IMR-90 (cell line): ENCODE measurements around the gene PCNX2. TPM values are rescaled to one million over a fixed set of nuclear protein-coding genes. Genes with fewer than 3 reads are reported as not detected.

Experiments used
- ATAC-seq: fragments of 200-7000 bp; cut with Tn5 transposase; 2 replicates; pipeline ENCODE4 v1.9.1; 2020; ENCODE audit warnings: low read depth, mild to moderate bottlenecking, moderate library complexity
- BruUV-seq: library from RNA; stranded (reverse); fragments of 400-500 nt; replicated peaks from 2 replicates; lab custom pipeline; 2021; lab: Mats Ljungman, UMichigan
- CTCF ChIA-PET: fragments of 300-600 bp; formaldehyde crosslinking; extraction: SDS; loops from one replicate; lab custom pipeline; 2021; ENCODE audit warnings: antibody characterized with exemption; lab: Yijun Ruan, JAX
- POLR2A ChIA-PET: fragments of 300-600 bp; sonication (Branson Sonifier 250); formaldehyde crosslinking; loops from one replicate; lab custom pipeline; 2022; ENCODE audit warnings: antibody characterized with exemption; ENCODE audit not compliant: unreplicated experiment; lab: Charles Lee
- DNase-seq: peaks from one replicate; pipeline ENCODE4 v3.0.0; 2013
- H2AFZ ChIP-seq: replicated peaks from 2 replicates; pipeline ENCODE3; 2013; ENCODE audit warnings: low read length, mild to moderate bottlenecking; ENCODE audit not compliant: poor library complexity
- H2AK5ac ChIP-seq: 2 replicates; pipeline ENCODE4 v1.6.1; 2013; ENCODE audit warnings: low read depth, low read length, inconsistent platforms
- H2AK9ac ChIP-seq: replicated peaks from 2 replicates; pipeline ENCODE3; 2013; ENCODE audit warnings: mild to moderate bottlenecking, low read depth, low read length, moderate library complexity; ENCODE audit not compliant: poor library complexity
- H2BK120ac ChIP-seq: 2 replicates; pipeline ENCODE4 v1.6.1; 2013; ENCODE audit warnings: low read depth, low read length, inconsistent platforms
- H2BK15ac ChIP-seq: 3 replicates; pipeline ENCODE4 v1.6.1; 2013; ENCODE audit warnings: low read depth, low read length, inconsistent platforms
- H2BK20ac ChIP-seq: 2 replicates; pipeline ENCODE4 v1.6.1; 2013; ENCODE audit warnings: low read depth, mild to moderate bottlenecking, inconsistent platforms, low read length, moderate library complexity
- H2BK5ac ChIP-seq: 2 replicates; pipeline ENCODE4 v1.6.1; 2013; ENCODE audit warnings: mild to moderate bottlenecking, low read depth, low read length, inconsistent platforms; ENCODE audit not compliant: poor library complexity, severe bottlenecking
- H3K14ac ChIP-seq: replicated peaks from 2 replicates; pipeline ENCODE4 v1.6.1; 2013; ENCODE audit warnings: low read depth, low read length, inconsistent platforms
- H3K18ac ChIP-seq: 2 replicates; pipeline ENCODE4 v1.6.1; 2013; ENCODE audit warnings: low read depth, low read length, control low read depth
- H3K23ac ChIP-seq: 2 replicates; pipeline ENCODE4 v1.6.1; 2013; ENCODE audit warnings: low read depth, low read length, inconsistent platforms
- H3K27ac ChIP-seq: 2 replicates; pipeline ENCODE4 v1.5.1; 2013; ENCODE audit warnings: mild to moderate bottlenecking, control low read depth, low read length; ENCODE audit not compliant: insufficient read depth
- H3K27me3 ChIP-seq: 2 replicates; pipeline ENCODE4 v1.6.1; 2013; ENCODE audit warnings: low read length; ENCODE audit not compliant: control insufficient read depth, insufficient read depth
- H3K36me3 ChIP-seq: 2 replicates; pipeline ENCODE4 v1.6.1; 2013; ENCODE audit warnings: low read length, mixed read lengths; ENCODE audit not compliant: control insufficient read depth, insufficient read depth
- H3K4ac ChIP-seq: 2 replicates; pipeline ENCODE4 v1.6.1; 2013; ENCODE audit warnings: low read depth, low read length, inconsistent platforms
- H3K4me1 ChIP-seq: 2 replicates; pipeline ENCODE4 v1.6.1; 2013; ENCODE audit warnings: low read length, mixed read lengths; ENCODE audit not compliant: control insufficient read depth, insufficient read depth
- H3K4me2 ChIP-seq: 2 replicates; pipeline ENCODE4 v1.6.1; 2013; ENCODE audit warnings: low read depth, mild to moderate bottlenecking, control low read depth, low read length, moderate library complexity
- H3K4me3 ChIP-seq: 2 replicates; pipeline ENCODE4 v1.5.1; 2013; ENCODE audit warnings: low read depth, mild to moderate bottlenecking, control low read depth, low read length, moderate library complexity; ENCODE audit not compliant: insufficient read depth
- H3K56ac ChIP-seq: 2 replicates; pipeline ENCODE4 v1.6.1; 2013; ENCODE audit warnings: low read length, inconsistent platforms; ENCODE audit not compliant: insufficient read depth; ENCODE audit errors: extremely low read depth
- H3K79me1 ChIP-seq, 2 experiments: 2 replicates each; pipeline ENCODE4 v1.6.1; 2013; ENCODE audit warnings: low read length in 2 of 2, inconsistent platforms in 1 of 2, low read depth in 1 of 2
- H3K9ac ChIP-seq: 2 replicates; pipeline ENCODE4 v1.6.1; 2013; ENCODE audit warnings: low read depth, low read length, control low read depth
- H3K9me1 ChIP-seq: 2 replicates; pipeline ENCODE4 v1.6.1; 2013; ENCODE audit warnings: low read length, inconsistent platforms; ENCODE audit not compliant: insufficient read depth
- H3K9me3 ChIP-seq: 2 replicates; pipeline ENCODE4 v1.6.1; 2013; ENCODE audit warnings: low read length; ENCODE audit not compliant: control insufficient read depth, insufficient read depth
- H4K20me1 ChIP-seq: 2 replicates; pipeline ENCODE4 v1.6.1; 2013; ENCODE audit warnings: low read length, inconsistent platforms; ENCODE audit not compliant: insufficient read depth
- H4K5ac ChIP-seq: 2 replicates; pipeline ENCODE4 v1.6.1; 2013; ENCODE audit warnings: mild to moderate bottlenecking, low read depth, low read length, control low read depth
- H4K8ac ChIP-seq, 2 experiments: 2 replicates each; pipeline ENCODE4 v1.6.1; 2013; ENCODE audit warnings: low read depth in 2 of 2, low read length in 2 of 2, control low read depth in 1 of 2, inconsistent platforms in 1 of 2
- H4K91ac ChIP-seq: 2 replicates; pipeline ENCODE4 v1.6.1; 2013; ENCODE audit warnings: low read depth, low read length, inconsistent platforms; ENCODE audit not compliant: insufficient read depth
- CEBPB ChIP-seq: IDR thresholded peaks from 2 replicates; pipeline ENCODE4 v1.6.1; 2012; ENCODE audit warnings: low read depth, low read length, improper control_type of control experiment
- FOS ChIP-seq: fragments of 150-350 bp; IDR thresholded peaks from 2 replicates; pipeline ENCODE4 v1.6.1; 2016; ENCODE audit warnings: low read depth, low read length
- MXI1 ChIP-seq: IDR thresholded peaks from 2 replicates; pipeline ENCODE4 v1.6.1; 2012; ENCODE audit warnings: low read depth, mild to moderate bottlenecking, low read length, moderate library complexity, borderline replicate concordance
- POLR2A ChIP-seq: IDR thresholded peaks from 2 replicates; pipeline ENCODE4 v1.6.1; 2012; ENCODE audit warnings: mild to moderate bottlenecking, low read depth, low read length
- dilution Hi-C: fragments of 300-500 bp; cut with HindIII; formaldehyde crosslinking; loops from one replicate; pipeline ENCODE4 v1.14.3; 2018; ENCODE audit warnings: low sequenced_read_pairs; ENCODE audit not compliant: unreplicated experiment
- in situ Hi-C: fragments of 300-500 bp; cut with MboI; formaldehyde crosslinking; loops from 3 replicates; pipeline ENCODE4 v1.14.3; 2019; ENCODE audit warnings: low sequenced_read_pairs, inconsistent platforms, mixed read lengths
- intact Hi-C: fragments of 100-400 bp; cut with micrococcal nuclease; formaldehyde crosslinking; loops from 2 replicates; pipeline ENCODE4 v1.10.0; 2022
- polyA plus RNA-seq, 3 experiments: library from polyadenylated mRNA; depleted of rRNA; stranded (reverse); fragments of >200 nt; gene quantifications; 2 replicates each; pipeline ENCODE4 v1.2.3, GENCODE V29; 2012; ENCODE audit warnings: low replicate concordance in 1 of 3
- total RNA-seq: library from RNA; depleted of rRNA; stranded (reverse); fragments of >200 nt; gene quantifications from 2 replicates; pipeline ENCODE4 v1.2.3, GENCODE V29; 2012
- TF ChIP-seq, protein P1 (sequence below): fragments of 150-350 bp; IDR thresholded peaks from 2 replicates; pipeline ENCODE4 v1.6.1; 2016; ENCODE audit warnings: low read depth, mild to moderate bottlenecking, low read length, moderate library complexity, borderline replicate concordance
- TF ChIP-seq, protein P2 (sequence below): fragments of 150-350 bp; IDR thresholded peaks from 2 replicates; pipeline ENCODE4 v1.6.1; 2017; ENCODE audit warnings: mild to moderate bottlenecking, antibody characterized with exemption, low read length, low read depth

Gene PCNX2
- total and polyA plus RNA-seq, 2 of the 4 experiments (the other 2 are of a cell fraction) = 15.9 to 22.6 TPM

DNA sequence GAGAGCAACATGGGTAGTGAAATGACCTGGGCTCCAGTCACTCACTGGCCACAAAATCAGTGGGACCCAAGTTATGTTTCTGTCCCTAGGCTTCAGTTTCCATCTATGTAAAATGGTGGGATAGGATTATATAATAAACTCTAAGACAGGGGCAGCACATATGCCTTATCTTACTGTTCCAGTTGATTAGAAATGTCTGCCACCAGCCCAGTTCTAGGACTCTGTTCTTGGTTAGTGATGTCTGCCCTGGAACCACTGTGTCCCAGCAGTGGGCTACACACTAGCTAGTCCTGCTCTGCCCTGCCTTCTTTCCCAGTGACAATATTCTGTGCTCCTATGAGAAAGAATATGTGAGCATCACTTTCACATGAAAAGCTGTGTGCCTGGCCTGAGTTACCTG is 138.3 kb downstream of the PCNX2 start:
- H4K91ac ChIP-seq = no peak overlapping the region
- no peak overlapping the region for H2BK120ac ChIP-seq
- no peak overlapping the region for H3K56ac ChIP-seq
- H3K4me2 ChIP-seq = no peak overlapping the region
- no peak overlapping the region for H2BK15ac ChIP-seq
- no peak overlapping the region for H4K5ac ChIP-seq
- no peak overlapping the region for H2AK9ac ChIP-seq
- H3K18ac ChIP-seq = no peak overlapping the region
- no peak overlapping the region for H2BK20ac ChIP-seq
- ATAC-seq (no peak), DNase-seq (no peak)
- dilution Hi-C loops = no loop called here
- H3K4ac ChIP-seq = no peak overlapping the region
- no peak overlapping the region for H3K14ac ChIP-seq
- no peak overlapping the region for H4K8ac ChIP-seq
- H3K9me1 ChIP-seq = 0 out of 2 replicates have a peak, but pooled peaks cover 2% of the 10 kb centered on the region
- no peak overlapping the region for H2BK5ac ChIP-seq
- H3K79me1 ChIP-seq = no peaks in the 10 kb centered on the region
- no peak overlapping the region for H3K23ac ChIP-seq
- no peak overlapping the region for H3K9ac ChIP-seq
- BruUV-seq = no TSS peak
- intact Hi-C loops = no loop called here
- no peaks in the 10 kb centered on the region for H3K27me3 ChIP-seq
- POLR2A ChIA-PET = no interaction called here
- H3K9me3 ChIP-seq = no peaks in the 10 kb centered on the region
- no peak overlapping the region for H3K27ac ChIP-seq
- CTCF ChIA-PET = no interaction called here
- H2AK5ac ChIP-seq = no peak overlapping the region
- H3K36me3 ChIP-seq = peaks cover 17% of the 10 kb centered on the region
- TF ChIP-seq MXI1 (no peak), POLR2A (no peak), FOS (no peak), CEBPB (no peak)
- TF ChIP-seq, protein P1, sequence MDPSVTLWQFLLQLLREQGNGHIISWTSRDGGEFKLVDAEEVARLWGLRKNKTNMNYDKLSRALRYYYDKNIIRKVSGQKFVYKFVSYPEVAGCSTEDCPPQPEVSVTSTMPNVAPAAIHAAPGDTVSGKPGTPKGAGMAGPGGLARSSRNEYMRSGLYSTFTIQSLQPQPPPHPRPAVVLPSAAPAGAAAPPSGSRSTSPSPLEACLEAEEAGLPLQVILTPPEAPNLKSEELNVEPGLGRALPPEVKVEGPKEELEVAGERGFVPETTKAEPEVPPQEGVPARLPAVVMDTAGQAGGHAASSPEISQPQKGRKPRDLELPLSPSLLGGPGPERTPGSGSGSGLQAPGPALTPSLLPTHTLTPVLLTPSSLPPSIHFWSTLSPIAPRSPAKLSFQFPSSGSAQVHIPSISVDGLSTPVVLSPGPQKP = no peak
- TF ChIP-seq, protein P2, sequence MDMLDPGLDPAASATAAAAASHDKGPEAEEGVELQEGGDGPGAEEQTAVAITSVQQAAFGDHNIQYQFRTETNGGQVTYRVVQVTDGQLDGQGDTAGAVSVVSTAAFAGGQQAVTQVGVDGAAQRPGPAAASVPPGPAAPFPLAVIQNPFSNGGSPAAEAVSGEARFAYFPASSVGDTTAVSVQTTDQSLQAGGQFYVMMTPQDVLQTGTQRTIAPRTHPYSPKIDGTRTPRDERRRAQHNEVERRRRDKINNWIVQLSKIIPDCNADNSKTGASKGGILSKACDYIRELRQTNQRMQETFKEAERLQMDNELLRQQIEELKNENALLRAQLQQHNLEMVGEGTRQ = no peak
- H2AFZ ChIP-seq = no peak overlapping the region
- H3K4me1 ChIP-seq = no peaks in the 10 kb centered on the region
- no peak overlapping the region for H3K4me3 ChIP-seq
- in situ Hi-C loops = no loop called here
- no peaks in the 10 kb centered on the region for H4K20me1 ChIP-seq
